ENCODE results near the gene EXOC2.

The EXOC2 gene

GRCh38 chr6:733431-734219, 40.7 kb upstream of the EXOC2 start:
- TF ChIP-seq TCF12 (IDR thresholded peaks at IDR 0.05; ENCODE audit: low read depth) (no peak), CEBPB (IDR thresholded peaks at IDR 0.05) (no peak)
- TF ChIP-seq, protein P1, sequence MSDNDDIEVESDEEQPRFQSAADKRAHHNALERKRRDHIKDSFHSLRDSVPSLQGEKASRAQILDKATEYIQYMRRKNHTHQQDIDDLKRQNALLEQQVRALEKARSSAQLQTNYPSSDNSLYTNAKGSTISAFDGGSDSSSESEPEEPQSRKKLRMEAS (IDR thresholded peaks at IDR 0.05): no peak

GRCh38 chr6:731924-732323, 39.0 kb upstream of the EXOC2 start:
- TF ChIP-seq EP300 (IDR thresholded peaks at IDR 0.05; ENCODE audit: borderline replicate concordance): no peak
- no peak for TF ChIP-seq NFIC (IDR thresholded peaks at IDR 0.05)
- TF ChIP-seq TAF1 (IDR thresholded peaks at IDR 0.05; ENCODE audit: low read depth): no peak
- no peak for TF ChIP-seq TCF12 (IDR thresholded peaks at IDR 0.05; ENCODE audit: low read depth)
- TF ChIP-seq, protein P1 (IDR thresholded peaks at IDR 0.05): no peak
- TF ChIP-seq YY1 (IDR thresholded peaks at IDR 0.05; ENCODE audit: low read depth): no peak
- no peak for TF ChIP-seq CEBPB (IDR thresholded peaks at IDR 0.05)
- TF ChIP-seq, protein P2, sequence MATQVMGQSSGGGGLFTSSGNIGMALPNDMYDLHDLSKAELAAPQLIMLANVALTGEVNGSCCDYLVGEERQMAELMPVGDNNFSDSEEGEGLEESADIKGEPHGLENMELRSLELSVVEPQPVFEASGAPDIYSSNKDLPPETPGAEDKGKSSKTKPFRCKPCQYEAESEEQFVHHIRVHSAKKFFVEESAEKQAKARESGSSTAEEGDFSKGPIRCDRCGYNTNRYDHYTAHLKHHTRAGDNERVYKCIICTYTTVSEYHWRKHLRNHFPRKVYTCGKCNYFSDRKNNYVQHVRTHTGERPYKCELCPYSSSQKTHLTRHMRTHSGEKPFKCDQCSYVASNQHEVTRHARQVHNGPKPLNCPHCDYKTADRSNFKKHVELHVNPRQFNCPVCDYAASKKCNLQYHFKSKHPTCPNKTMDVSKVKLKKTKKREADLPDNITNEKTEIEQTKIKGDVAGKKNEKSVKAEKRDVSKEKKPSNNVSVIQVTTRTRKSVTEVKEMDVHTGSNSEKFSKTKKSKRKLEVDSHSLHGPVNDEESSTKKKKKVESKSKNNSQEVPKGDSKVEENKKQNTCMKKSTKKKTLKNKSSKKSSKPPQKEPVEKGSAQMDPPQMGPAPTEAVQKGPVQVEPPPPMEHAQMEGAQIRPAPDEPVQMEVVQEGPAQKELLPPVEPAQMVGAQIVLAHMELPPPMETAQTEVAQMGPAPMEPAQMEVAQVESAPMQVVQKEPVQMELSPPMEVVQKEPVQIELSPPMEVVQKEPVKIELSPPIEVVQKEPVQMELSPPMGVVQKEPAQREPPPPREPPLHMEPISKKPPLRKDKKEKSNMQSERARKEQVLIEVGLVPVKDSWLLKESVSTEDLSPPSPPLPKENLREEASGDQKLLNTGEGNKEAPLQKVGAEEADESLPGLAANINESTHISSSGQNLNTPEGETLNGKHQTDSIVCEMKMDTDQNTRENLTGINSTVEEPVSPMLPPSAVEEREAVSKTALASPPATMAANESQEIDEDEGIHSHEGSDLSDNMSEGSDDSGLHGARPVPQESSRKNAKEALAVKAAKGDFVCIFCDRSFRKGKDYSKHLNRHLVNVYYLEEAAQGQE (IDR thresholded peaks at IDR 0.05; ENCODE audit: low read depth): no peak
- TF ChIP-seq TEAD4 (IDR thresholded peaks at IDR 0.05): no peak
- TF ChIP-seq RAD21 (IDR thresholded peaks at IDR 0.05; ENCODE audit: low read depth): no peak
- TF ChIP-seq ZBTB7A (IDR thresholded peaks at IDR 0.05; ENCODE audit: low read depth): no peak
- no peak for TF ChIP-seq FOXM1 (IDR thresholded peaks at IDR 0.05; ENCODE audit: borderline replicate concordance, low read depth)
- no peak for TF ChIP-seq CREB1 (IDR thresholded peaks at IDR 0.05; ENCODE audit: low read depth)
- no peak for TF ChIP-seq EGR1 (IDR thresholded peaks at IDR 0.05)
- no peak for TF ChIP-seq USF1 (IDR thresholded peaks at IDR 0.05)

DNA sequence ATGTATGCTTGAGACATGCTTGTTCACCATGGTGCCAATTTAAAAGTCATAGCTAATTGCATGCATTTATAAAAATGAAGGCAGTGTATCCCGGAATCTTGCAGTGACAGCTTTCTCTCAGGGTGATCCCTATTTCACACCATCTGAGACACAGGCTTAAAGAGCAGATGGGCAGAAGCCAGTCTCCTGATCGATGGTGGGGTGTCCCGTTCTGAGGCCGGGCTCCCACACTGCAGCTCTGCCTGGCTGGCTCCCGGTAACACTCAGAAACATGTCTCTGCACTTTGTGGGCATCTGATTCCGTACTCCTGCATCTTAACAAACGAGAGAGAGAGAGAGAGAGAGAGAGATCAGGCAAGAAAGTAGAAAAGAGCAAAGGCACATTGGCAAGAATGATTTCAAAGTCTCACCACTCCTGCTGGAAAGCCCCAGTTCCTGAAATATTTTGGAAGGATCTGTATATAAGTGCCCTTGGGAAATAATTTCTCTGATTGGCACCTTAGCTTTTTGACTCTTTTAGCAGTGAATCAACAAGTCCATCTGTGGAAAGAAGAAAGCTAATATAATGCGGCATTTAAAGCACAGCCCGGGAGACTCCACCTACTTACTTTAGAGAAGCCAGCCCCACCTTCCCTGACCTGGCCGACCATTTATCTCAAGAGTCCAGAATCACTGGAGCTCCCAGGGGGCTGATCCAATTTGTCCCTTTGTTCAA, 36.8 kb upstream of the EXOC2 start:
- TF ChIP-seq, protein P2 (IDR thresholded peaks at IDR 0.05; ENCODE audit: low read depth): no peak
- TF ChIP-seq CREB1 (IDR thresholded peaks at IDR 0.05; ENCODE audit: low read depth): no peak
- TF ChIP-seq TCF12 (IDR thresholded peaks at IDR 0.05; ENCODE audit: low read depth): no peak
- no peak for TF ChIP-seq RAD21 (IDR thresholded peaks at IDR 0.05; ENCODE audit: low read depth)
- TF ChIP-seq TEAD4 (IDR thresholded peaks at IDR 0.05): no peak
- no peak for TF ChIP-seq YY1 (IDR thresholded peaks at IDR 0.05; ENCODE audit: low read depth)
- TF ChIP-seq EP300 (IDR thresholded peaks at IDR 0.05; ENCODE audit: borderline replicate concordance): no peak
- no peak for TF ChIP-seq ZBTB7A (IDR thresholded peaks at IDR 0.05; ENCODE audit: low read depth)
- no peak for TF ChIP-seq NFIC (IDR thresholded peaks at IDR 0.05)
- TF ChIP-seq CEBPB (IDR thresholded peaks at IDR 0.05): no peak
- no peak for TF ChIP-seq EGR1 (IDR thresholded peaks at IDR 0.05)
- no peak for TF ChIP-seq FOXM1 (IDR thresholded peaks at IDR 0.05; ENCODE audit: borderline replicate concordance, low read depth)

DNA sequence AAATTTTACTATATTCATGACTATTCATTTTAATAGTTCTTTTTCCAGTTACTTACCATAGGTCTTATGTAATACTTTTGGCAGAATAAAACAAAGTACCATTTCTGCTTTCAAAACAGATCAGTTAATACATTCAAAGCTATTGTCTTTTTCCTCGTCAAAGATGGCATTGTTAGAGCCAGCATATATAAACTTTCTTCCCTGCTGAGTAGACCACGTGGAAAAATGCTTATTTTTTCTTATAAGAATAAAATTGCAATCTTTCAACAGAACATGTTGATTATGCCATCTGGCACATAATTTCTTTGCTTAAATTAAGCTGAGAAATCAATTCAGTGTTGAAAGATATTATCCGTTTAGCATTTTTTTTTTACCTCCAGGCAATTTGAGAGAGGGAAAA, 34.9 kb upstream of the EXOC2 start:
- TF ChIP-seq NFIC (IDR thresholded peaks at IDR 0.05) (no peak), EGR1 (IDR thresholded peaks at IDR 0.05) (no peak), TEAD4 (IDR thresholded peaks at IDR 0.05) (no peak), EP300 (IDR thresholded peaks at IDR 0.05; ENCODE audit: borderline replicate concordance) (no peak), TCF12 (IDR thresholded peaks at IDR 0.05; ENCODE audit: low read depth) (no peak), CREB1 (IDR thresholded peaks at IDR 0.05; ENCODE audit: low read depth) (no peak), YY1 (IDR thresholded peaks at IDR 0.05; ENCODE audit: low read depth) (no peak), ZBTB7A (IDR thresholded peaks at IDR 0.05; ENCODE audit: low read depth) (no peak), RAD21 (IDR thresholded peaks at IDR 0.05; ENCODE audit: low read depth) (no peak), USF1 (IDR thresholded peaks at IDR 0.05) (no peak)
- TF ChIP-seq, protein P2 (IDR thresholded peaks at IDR 0.05; ENCODE audit: low read depth): no peak
